ENCODE measurements around the gene URB1. TPM values are rescaled to one million over a fixed set of nuclear protein-coding genes. Genes with fewer than 3 reads are reported as not detected.

URB1 gene
- polyA plus RNA-seq, 1 of the 3 experiments (the other 2 are of a cell fraction): 9.9 TPM

GRCh38 chr21:32353002-32353711, 39.7 kb downstream of the URB1 start:
- H3K79me2 ChIP-seq (ENCODE audit: insufficient read depth): peaks cover 22% of the 10 kb centered on the region; the same call in 1 of the 2 replicates
- ChIA-PET CTCF (interaction anchor here (0.9 kb wide), 1 partner anchor 567 kb away, joined by 3 read pairs; no protein-coding TSS in a partner anchor), POLR2A (no interaction called here)
- H4K20me1 ChIP-seq (ENCODE audit: insufficient read depth): no peaks in the 10 kb centered on the region
- H3K36me3 ChIP-seq (replicated peaks in 1 of 2; ENCODE audit: control insufficient read depth in 1 of 2, insufficient read depth in 2 of 2, low read length in 1 of 2): peaks cover 63 to 92% of the 10 kb centered on the region in 2 experiments
- H3K27me3 ChIP-seq (ENCODE audit: insufficient read depth): no peaks in the 10 kb centered on the region
- TF ChIP-seq SIN3A (IDR thresholded peaks at IDR 0.05; ENCODE audit: borderline replicate concordance, low read depth, low read length): no peak
- no peak for TF ChIP-seq RCOR1 (IDR thresholded peaks at IDR 0.05; ENCODE audit: low read length)
- TF ChIP-seq TAF1 (IDR thresholded peaks at IDR 0.05; ENCODE audit: borderline replicate concordance, low read depth, low read length): no peak
- no peak for TF ChIP-seq PBX3 (IDR thresholded peaks at IDR 0.05)
- TF ChIP-seq YY1 (IDR thresholded peaks at IDR 0.05; ENCODE audit: low read depth): no peak
- TF ChIP-seq RXRA (IDR thresholded peaks at IDR 0.05; ENCODE audit: borderline replicate concordance, low read depth): no peak
- TF ChIP-seq POLR2AphosphoS5 (IDR thresholded peaks at IDR 0.05; ENCODE audit: low read depth, low read length): no peak
- no peak for TF ChIP-seq GABPA (IDR thresholded peaks at IDR 0.05; ENCODE audit: low read depth)
- no peak for TF ChIP-seq FOXJ3 (CRISPR knock-in tag; IDR thresholded peaks at IDR 0.05)
- no peak for TF ChIP-seq TEAD4 (IDR thresholded peaks at IDR 0.05; ENCODE audit: borderline replicate concordance, insufficient read depth)
- no peak for TF ChIP-seq NRF1 (IDR thresholded peaks at IDR 0.05; ENCODE audit: low read depth, low read length)
- no peak for TF ChIP-seq FOSL2 (IDR thresholded peaks at IDR 0.05; ENCODE audit: borderline replicate concordance, low read depth)
- no peak for TF ChIP-seq GATA2 (CRISPR knock-in tag; IDR thresholded peaks at IDR 0.05)
- no peak for TF ChIP-seq MEF2A (IDR thresholded peaks at IDR 0.05; ENCODE audit: borderline replicate concordance, low read depth)
- no peak for TF ChIP-seq ZBTB33 (IDR thresholded peaks at IDR 0.05; ENCODE audit: borderline replicate concordance, low read depth)
- H3K9me2 ChIP-seq: no peaks in the 10 kb centered on the region
- peak overlapping the region in 1 of 2 experiments; percentile 50; a peak in 2 of 4 replicates for H3K27ac ChIP-seq (ENCODE audit: low read depth in 2 of 2, low read length in 1 of 2)
- 89% methylated on average over 6 of the region's 8 CpGs for WGBS (ENCODE audit: low lambda C conversion rate)
- H3K4me1 ChIP-seq (ENCODE audit: control insufficient read depth in 1 of 2, insufficient read depth in 2 of 2, low read depth in 1 of 2, low read length in 1 of 2): peaks cover 0 to 10% of the 10 kb centered on the region in 2 experiments; a peak in 1 of 4 replicates
- no peak overlapping the region for H3K4me3 ChIP-seq (ENCODE audit: low read depth in 2 of 2, low read length in 1 of 2)
- H3F3A ChIP-seq (replicated peaks; ENCODE audit: insufficient read depth): peaks cover 3% of the 10 kb centered on the region
- H2AFZ ChIP-seq (ENCODE audit: low read depth): no peak overlapping the region
- no peaks in the 10 kb centered on the region for H3K9me3 ChIP-seq
- no peak for DNase-seq
- no peak overlapping the region for H3K4me2 ChIP-seq
- no peak overlapping the region for H3K9ac ChIP-seq
